ENCODE results near the gene TOP3B.

The TOP3B gene

DNA sequence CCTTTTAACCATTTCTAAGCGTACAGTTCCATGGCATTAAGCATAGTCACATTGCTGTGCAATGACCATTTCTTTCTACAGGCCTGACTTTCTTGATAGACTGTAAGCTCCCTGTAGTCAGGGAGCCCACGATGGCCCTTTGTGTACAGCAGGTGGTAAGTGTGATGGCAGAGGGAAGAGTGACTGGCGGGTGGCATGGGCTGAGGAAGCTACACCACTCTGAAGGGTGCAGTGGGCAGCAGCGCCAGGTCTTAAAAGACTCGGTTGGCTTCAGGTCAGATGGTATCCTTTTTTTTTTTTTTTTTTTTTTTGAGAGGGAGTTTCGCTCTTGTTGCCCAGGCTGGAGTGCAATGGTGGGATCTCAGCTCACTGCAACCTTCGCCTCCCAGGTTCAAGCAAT is 31.5 kb downstream of the TOP3B start:
- H3K4me1 ChIP-seq = peaks cover 0 to 41% (median 23%) of the 10 kb centered on the region in 4 donors
- H3K27ac ChIP-seq = no peak overlapping the region
- H3K27me3 ChIP-seq = no peaks in the 10 kb centered on the region
- no peak for DNase-seq
- TF ChIP-seq, protein P1, sequence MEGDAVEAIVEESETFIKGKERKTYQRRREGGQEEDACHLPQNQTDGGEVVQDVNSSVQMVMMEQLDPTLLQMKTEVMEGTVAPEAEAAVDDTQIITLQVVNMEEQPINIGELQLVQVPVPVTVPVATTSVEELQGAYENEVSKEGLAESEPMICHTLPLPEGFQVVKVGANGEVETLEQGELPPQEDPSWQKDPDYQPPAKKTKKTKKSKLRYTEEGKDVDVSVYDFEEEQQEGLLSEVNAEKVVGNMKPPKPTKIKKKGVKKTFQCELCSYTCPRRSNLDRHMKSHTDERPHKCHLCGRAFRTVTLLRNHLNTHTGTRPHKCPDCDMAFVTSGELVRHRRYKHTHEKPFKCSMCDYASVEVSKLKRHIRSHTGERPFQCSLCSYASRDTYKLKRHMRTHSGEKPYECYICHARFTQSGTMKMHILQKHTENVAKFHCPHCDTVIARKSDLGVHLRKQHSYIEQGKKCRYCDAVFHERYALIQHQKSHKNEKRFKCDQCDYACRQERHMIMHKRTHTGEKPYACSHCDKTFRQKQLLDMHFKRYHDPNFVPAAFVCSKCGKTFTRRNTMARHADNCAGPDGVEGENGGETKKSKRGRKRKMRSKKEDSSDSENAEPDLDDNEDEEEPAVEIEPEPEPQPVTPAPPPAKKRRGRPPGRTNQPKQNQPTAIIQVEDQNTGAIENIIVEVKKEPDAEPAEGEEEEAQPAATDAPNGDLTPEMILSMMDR (IDR thresholded peaks at IDR 0.05) = no peak
- peaks cover 0 to 2% (median 0%) of the 10 kb centered on the region in 3 donors for H3K36me3 ChIP-seq
- intact Hi-C loops (cut with DNase I; ENCODE audit: low total_unique reads) = loop anchor here (5.0 kb wide), 1 partner anchor 239 kb away; no protein-coding TSS in a partner anchor
- H3K9me3 ChIP-seq = no peaks in the 10 kb centered on the region
- H3K4me3 ChIP-seq = no peak overlapping the region

DNA sequence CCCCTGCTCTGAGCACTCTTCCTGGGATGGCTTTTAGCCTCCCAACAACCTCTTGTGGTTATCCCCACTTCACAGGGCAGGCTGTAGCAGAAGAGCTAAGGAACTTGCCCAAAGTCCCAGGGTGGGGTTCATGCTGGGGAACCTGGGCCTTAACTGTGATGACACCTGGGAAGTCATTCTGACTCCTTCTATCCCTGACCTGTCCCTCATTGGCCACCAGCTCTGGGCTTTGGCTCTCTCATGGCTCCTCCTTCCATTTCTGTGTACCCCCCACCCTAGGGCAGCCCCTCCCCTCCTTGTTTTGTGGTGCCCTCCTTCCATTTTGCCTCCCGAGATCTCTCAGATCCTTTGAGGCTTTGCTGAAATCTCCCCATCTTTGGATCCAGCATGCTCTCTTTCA is 32.6 kb downstream of the TOP3B start:
- H3K27ac ChIP-seq = no peak overlapping the region
- no peak for DNase-seq
- peaks cover 0 to 43% (median 23%) of the 10 kb centered on the region in 4 donors for H3K4me1 ChIP-seq
- TF ChIP-seq, protein P1 (IDR thresholded peaks at IDR 0.05) = no peak
- no peaks in the 10 kb centered on the region for H3K27me3 ChIP-seq
- H3K36me3 ChIP-seq = peaks cover 0 to 13% (median 7%) of the 10 kb centered on the region in 3 donors
- intact Hi-C loops (cut with DNase I; ENCODE audit: low total_unique reads) = loop anchor here (5.0 kb wide), 1 partner anchor 238 kb away; no protein-coding TSS in a partner anchor
- no peaks in the 10 kb centered on the region for H3K9me3 ChIP-seq
- no peak overlapping the region for H3K4me3 ChIP-seq

DNA sequence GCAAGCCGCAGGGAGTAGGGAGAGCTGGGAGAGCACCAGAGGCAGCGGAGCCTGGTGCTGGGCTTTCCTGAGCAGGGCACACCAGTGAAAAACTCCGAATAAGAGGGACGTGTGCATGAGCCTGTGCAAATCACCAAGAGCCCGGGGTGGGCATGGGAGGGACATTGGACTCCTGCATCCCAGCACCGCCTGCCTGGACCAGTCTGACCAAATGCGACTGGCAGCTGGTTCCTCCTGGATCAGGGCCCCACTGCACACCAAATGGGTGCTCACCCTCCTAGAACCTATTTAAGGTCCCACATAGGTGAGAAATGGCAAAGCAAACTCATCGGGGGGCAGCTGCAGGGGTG is 33.0 kb downstream of the TOP3B start:
- H3K27ac ChIP-seq = no peak overlapping the region
- TF ChIP-seq, protein P1 (IDR thresholded peaks at IDR 0.05) = no peak

DNA sequence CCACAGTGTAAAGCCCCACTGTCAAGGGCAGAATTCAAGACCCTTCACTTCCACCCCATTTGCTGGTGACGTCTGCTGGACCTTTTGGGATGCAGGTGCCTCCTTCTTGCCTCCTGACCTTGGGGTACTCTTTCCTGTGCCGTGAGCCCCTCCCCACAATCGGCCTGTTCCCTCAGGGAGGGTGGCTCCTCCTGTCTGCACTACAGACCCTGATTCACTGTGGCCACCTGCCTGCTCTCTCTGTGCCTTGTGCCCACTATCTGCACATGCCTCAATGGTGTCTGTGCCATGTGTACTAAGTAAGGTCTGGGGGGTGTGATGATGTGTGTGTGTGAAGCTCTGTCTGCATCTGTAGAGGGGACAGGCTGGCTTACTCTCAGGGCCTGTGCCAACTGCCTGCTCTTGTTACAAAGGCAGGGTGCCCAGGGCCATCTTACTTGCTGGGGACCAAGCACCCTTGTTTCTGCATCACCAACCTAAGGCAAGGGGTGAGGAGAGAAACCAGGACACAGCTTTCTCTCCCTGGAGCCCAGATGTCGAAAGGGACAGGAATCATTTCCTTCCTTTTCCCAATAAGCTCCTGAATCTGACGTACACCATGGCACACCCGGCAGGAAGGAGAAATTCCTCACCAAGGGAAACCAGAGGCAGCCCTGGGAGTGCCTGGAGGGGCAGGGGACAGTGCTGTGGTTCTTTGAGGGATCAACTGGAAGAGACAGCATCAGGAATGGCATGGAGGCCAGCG is 33.6 kb downstream of the TOP3B start:
- H3K27ac ChIP-seq = no peak overlapping the region
- intact Hi-C loops (cut with DNase I; ENCODE audit: low total_unique reads) = no loop called here
- TF ChIP-seq, protein P1 (IDR thresholded peaks at IDR 0.05) = no peak
- no peak overlapping the region for H3K4me3 ChIP-seq
- H3K36me3 ChIP-seq = peaks cover 0 to 23% (median 12%) of the 10 kb centered on the region in 3 donors
- no peaks in the 10 kb centered on the region for H3K9me3 ChIP-seq
- H3K27me3 ChIP-seq = no peaks in the 10 kb centered on the region
- no peak for DNase-seq
- peaks cover 0 to 43% (median 23%) of the 10 kb centered on the region in 4 donors for H3K4me1 ChIP-seq

More for the DNA sequence above, 33.0 kb downstream of the TOP3B start:
- Histone ChIP-seq H3K36me3 (peaks cover 0 to 17% (median 11%) of the 10 kb centered on the region in 3 donors), H3K4me3 (no peak overlapping the region), H3K4me1 (peaks cover 0 to 43% (median 23%) of the 10 kb centered on the region in 4 donors), H3K27me3 (no peaks in the 10 kb centered on the region), H3K9me3 (no peaks in the 10 kb centered on the region)
- intact Hi-C loops (cut with DNase I; ENCODE audit: low total_unique reads) = no loop called here
- DNase-seq = no peak

DNA sequence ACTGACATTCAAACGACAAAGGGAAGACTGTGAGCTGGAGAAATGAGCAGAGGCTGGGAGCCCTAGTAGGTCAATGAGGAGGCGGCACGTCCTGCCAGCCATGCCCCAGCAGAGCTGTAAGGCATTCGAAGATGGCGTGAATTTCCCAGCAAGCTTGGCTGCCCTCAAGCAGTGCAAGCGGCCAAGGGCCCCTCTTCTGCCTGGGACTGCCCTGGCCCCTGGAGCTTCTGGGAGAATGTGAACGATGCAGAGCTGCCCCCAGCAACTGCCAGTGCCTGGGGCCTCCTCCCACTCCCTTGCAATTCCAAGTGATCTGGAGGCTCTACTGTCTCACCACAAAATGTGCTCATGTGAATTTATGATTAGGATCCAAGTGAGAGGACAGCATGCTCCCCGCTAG is 34.2 kb downstream of the TOP3B start:
- Histone ChIP-seq H3K27me3 (no peaks in the 10 kb centered on the region), H3K27ac (no peak overlapping the region), H3K36me3 (peaks cover 0 to 29% (median 12%) of the 10 kb centered on the region in 3 donors), H3K4me3 (no peak overlapping the region), H3K9me3 (no peaks in the 10 kb centered on the region), H3K4me1 (peaks cover 0 to 43% (median 23%) of the 10 kb centered on the region in 4 donors)
- DNase-seq = no peak
- TF ChIP-seq, protein P1 (IDR thresholded peaks at IDR 0.05) = no peak
- intact Hi-C loops (cut with DNase I; ENCODE audit: low total_unique reads) = no loop called here

All from tibial artery (tissue), 4 donors.